HG03045 (cell line): ENCODE results near the gene TOP2A.
A peak's percentile ranks its signal among the peaks of the same experiment; 100 is the strongest.

Experiments used
- ATAC-seq: cut with Tn5 transposase; IDR thresholded peaks from one replicate; pipeline ENCODE4 v1.9.1; 2021; ENCODE audit warnings: mild to moderate bottlenecking, moderate library complexity; ENCODE audit not compliant: unreplicated experiment

The TOP2A gene

GRCh38 chr17:40417609-40418427, at the start of gene TOP2A:
Gene TOP2A, minus strand, starts transcription at chr17:40417896. Its CDS starts 105 bp downstream, at chr17:40417791.
- peak; percentile 96 for ATAC-seq

- ATAC-seq = no peak
Measured at GRCh38 chr17:40467281-40467867, 49.7 kb upstream of the TOP2A start.

GRCh38 chr17:40466298-40466971, 48.7 kb upstream of the TOP2A start:
- ATAC-seq = no peak

- ATAC-seq = no peak
Measured at GRCh38 chr17:40464392-40464855, 46.7 kb upstream of the TOP2A start.

GRCh38 chr17:40463122-40463550, 45.4 kb upstream of the TOP2A start:
- ATAC-seq = no peak

- ATAC-seq = no peak
Measured at GRCh38 chr17:40462343-40463121, 44.8 kb upstream of the TOP2A start.

GRCh38 chr17:40461732-40462342, 44.1 kb upstream of the TOP2A start:
- no peak for ATAC-seq

GRCh38 chr17:40460968-40461731, 43.5 kb upstream of the TOP2A start:
- no peak for ATAC-seq

- no peak for ATAC-seq
Measured at GRCh38 chr17:40460604-40460967, 42.9 kb upstream of the TOP2A start.

GRCh38 chr17:40459636-40460603, 42.2 kb upstream of the TOP2A start:
- ATAC-seq = no peak

- no peak for ATAC-seq
Measured at GRCh38 chr17:40458851-40459482, 41.3 kb upstream of the TOP2A start.

- no peak for ATAC-seq
Measured at GRCh38 chr17:40457964-40458791, 40.5 kb upstream of the TOP2A start.

GRCh38 chr17:40457369-40457768, 39.7 kb upstream of the TOP2A start:
- no peak for ATAC-seq

- ATAC-seq = no peak
Measured at GRCh38 chr17:40456396-40456951, 38.8 kb upstream of the TOP2A start.

GRCh38 chr17:40454613-40454995, 36.9 kb upstream of the TOP2A start:
- ATAC-seq = no peak

GRCh38 chr17:40453881-40454612, 36.4 kb upstream of the TOP2A start:
- ATAC-seq = no peak
